Mesenchymal stem cell (in vitro differentiated cells and primary cell): ENCODE data around the gene TBPL1.

Experiments
- DNase-seq: peaks from one replicate; pipeline ENCODE4 v3.0.0-alpha.2; 2013
- H2AFZ ChIP-seq: one replicate; pipeline ENCODE4 v1.6.1; 2013; ENCODE audit warnings: low read depth, mild to moderate bottlenecking, control low read depth, inconsistent platforms, low read length, moderate library complexity
- H2AK5ac ChIP-seq: 2 replicates; pipeline ENCODE4 v1.6.1; 2013; ENCODE audit warnings: low read length, moderate library complexity, mild to moderate bottlenecking, inconsistent platforms; ENCODE audit not compliant: severe bottlenecking
- H2BK120ac ChIP-seq: one replicate; pipeline ENCODE4 v1.6.1; 2013; ENCODE audit warnings: low read depth, mild to moderate bottlenecking, inconsistent platforms, low read length, moderate library complexity
- H2BK12ac ChIP-seq, 2 experiments: one replicate each; pipeline ENCODE4 v1.6.1; 2013; ENCODE audit warnings: inconsistent platforms in 2 of 2, low read length in 2 of 2, mild to moderate bottlenecking in 2 of 2, moderate library complexity in 2 of 2, control low read depth in 1 of 2
- H2BK15ac ChIP-seq: one replicate; pipeline ENCODE4 v1.6.1; 2013; ENCODE audit warnings: mild to moderate bottlenecking, low read depth, inconsistent platforms; ENCODE audit not compliant: poor library complexity, severe bottlenecking
- H2BK5ac ChIP-seq: 2 replicates; pipeline ENCODE4 v1.6.1; 2013; ENCODE audit warnings: low read depth, mild to moderate bottlenecking, low read length, control low read depth, inconsistent platforms; ENCODE audit not compliant: poor library complexity, severe bottlenecking
- H3K14ac ChIP-seq, 2 experiments: one replicate each; pipeline ENCODE4 v1.6.1; 2013; ENCODE audit warnings: inconsistent platforms in 2 of 2, low read length in 2 of 2, control low read depth in 1 of 2, mild to moderate bottlenecking in 1 of 2, moderate library complexity in 1 of 2
- H3K18ac ChIP-seq, 2 experiments: one replicate each; pipeline ENCODE4 v1.6.1; 2013; ENCODE audit warnings: inconsistent platforms in 2 of 2, low read length in 2 of 2, control low read depth in 1 of 2, low read depth in 1 of 2, mild to moderate bottlenecking in 1 of 2
- H3K23ac ChIP-seq, 2 experiments: one replicate each; pipeline ENCODE4 v1.6.1; 2013; ENCODE audit warnings: inconsistent platforms in 2 of 2, low read length in 2 of 2, mild to moderate bottlenecking in 2 of 2, moderate library complexity in 2 of 2, control low read depth in 1 of 2
- H3K27ac ChIP-seq: 2 replicates; pipeline ENCODE4 v1.5.1; 2013; ENCODE audit warnings: mild to moderate bottlenecking, moderate library complexity, low read length, control low read depth, inconsistent platforms; ENCODE audit not compliant: poor library complexity, severe bottlenecking
- H3K27me3 ChIP-seq, 2 experiments: 2 replicates each; pipeline versions ENCODE4 v1.6.1 to v1.7.0; 2013; ENCODE audit warnings: low read length in 2 of 2, mild to moderate bottlenecking in 2 of 2, moderate library complexity in 2 of 2, control low read depth in 1 of 2, inconsistent platforms in 1 of 2; ENCODE audit not compliant: control insufficient read depth in 1 of 2, insufficient read depth in 1 of 2
- H3K36me3 ChIP-seq, 2 experiments: 2 replicates each; pipeline versions ENCODE4 v1.6.1 to v1.7.0; 2013; ENCODE audit warnings: low read length in 2 of 2, control low read depth in 1 of 2, inconsistent platforms in 1 of 2, low read depth in 1 of 2, mild to moderate bottlenecking in 1 of 2; ENCODE audit not compliant: insufficient read depth in 2 of 2, control insufficient read depth in 1 of 2
- H3K4ac ChIP-seq, 2 experiments: one replicate each; pipeline ENCODE4 v1.6.1; 2013; ENCODE audit warnings: inconsistent platforms in 2 of 2, low read length in 2 of 2, mild to moderate bottlenecking in 2 of 2, moderate library complexity in 2 of 2, control low read depth in 1 of 2, low read depth in 1 of 2
- H3K4me1 ChIP-seq: 2 replicates; pipeline ENCODE4 v1.6.1; 2013; ENCODE audit warnings: low read depth, low read length, control low read depth; ENCODE audit not compliant: control insufficient read depth, insufficient read depth
- H3K4me2 ChIP-seq: 2 replicates; pipeline ENCODE4 v1.6.1; 2013; ENCODE audit warnings: low read length, mild to moderate bottlenecking, inconsistent platforms; ENCODE audit not compliant: poor library complexity, severe bottlenecking
- H3K4me3 ChIP-seq, 2 experiments: 2 replicates each; pipeline versions ENCODE4 v1.5.1 to v1.7.0; 2013; ENCODE audit warnings: low read length in 2 of 2, mild to moderate bottlenecking in 2 of 2, control low read depth in 1 of 2, low read depth in 1 of 2; ENCODE audit not compliant: insufficient read depth in 1 of 2
- H3K79me1 ChIP-seq: replicated peaks from 2 replicates; pipeline ENCODE4 v1.6.1; 2013; ENCODE audit warnings: mild to moderate bottlenecking, control low read depth, low read length, inconsistent platforms; ENCODE audit not compliant: poor library complexity, severe bottlenecking
- H3K9ac ChIP-seq: 2 replicates; pipeline ENCODE4 v1.7.0; 2013; ENCODE audit warnings: mild to moderate bottlenecking, low read length, moderate library complexity
- H3K9me3 ChIP-seq: 2 replicates; pipeline ENCODE4 v1.7.0; 2013; ENCODE audit warnings: mild to moderate bottlenecking, low read length; ENCODE audit not compliant: control insufficient read depth
- H4K8ac ChIP-seq: one replicate; pipeline ENCODE4 v1.6.1; 2013; ENCODE audit warnings: inconsistent platforms, mild to moderate bottlenecking, low read length, moderate library complexity
- H4K91ac ChIP-seq: one replicate; pipeline ENCODE4 v1.6.1; 2013; ENCODE audit warnings: mild to moderate bottlenecking, low read length, inconsistent platforms
- WGBS: methylation state at CpG from one replicate; pipeline ENCODE4 v1.1.7; 2013; ENCODE audit warnings: mixed read lengths; 5-methylcytosine and 5-hydroxymethylcytosine counted together

TBPL1 gene

GRCh38 chr6:133938533-133938932, 14.5 kb upstream of the TBPL1 start:
- no peak overlapping the region for H3K27ac ChIP-seq
- H2BK120ac ChIP-seq: no peak overlapping the region
- H3K9me3 ChIP-seq: peaks cover 4% of the 10 kb centered on the region
- H3K4me2 ChIP-seq: no peak overlapping the region
- H3K79me1 ChIP-seq: no peaks in the 10 kb centered on the region
- H3K4ac ChIP-seq: no peak overlapping the region
- H4K91ac ChIP-seq: no peak overlapping the region
- no peak overlapping the region for H4K8ac ChIP-seq
- no peak for DNase-seq
- H3K27me3 ChIP-seq: no peaks in the 10 kb centered on the region
- H3K18ac ChIP-seq: no peak overlapping the region
- no peak overlapping the region for H3K14ac ChIP-seq
- no peak overlapping the region for H2AK5ac ChIP-seq
- no peaks in the 10 kb centered on the region for H3K4me1 ChIP-seq
- H2BK5ac ChIP-seq: no peak overlapping the region
- H2BK12ac ChIP-seq: no peak overlapping the region
- no peak overlapping the region for H2AFZ ChIP-seq
- H3K4me3 ChIP-seq: no peak overlapping the region
- 100% methylated on average over 1 of the region's 1 CpG for WGBS
- no peak overlapping the region for H3K23ac ChIP-seq
- no peak overlapping the region for H2BK15ac ChIP-seq
- no peaks in the 10 kb centered on the region for H3K36me3 ChIP-seq
- H3K9ac ChIP-seq: no peak overlapping the region

GRCh38 chr6:133939778-133940667, 13.0 kb upstream of the TBPL1 start:
- Histone ChIP-seq H3K23ac (no peak overlapping the region), H3K4me3 (no peak overlapping the region), H2BK5ac (no peak overlapping the region), H4K8ac (no peak overlapping the region), H3K4ac (no peak overlapping the region), H3K4me2 (no peak overlapping the region), H3K79me1 (no peaks in the 10 kb centered on the region), H2BK12ac (no peak overlapping the region), H3K18ac (no peak overlapping the region), H2AFZ (no peak overlapping the region), H4K91ac (no peak overlapping the region), H2AK5ac (no peak overlapping the region), H3K27ac (no peak overlapping the region), H3K9ac (no peak overlapping the region), H3K36me3 (no peaks in the 10 kb centered on the region), H2BK120ac (no peak overlapping the region), H2BK15ac (no peak overlapping the region), H3K9me3 (peaks cover 4% of the 10 kb centered on the region), H3K27me3 (no peaks in the 10 kb centered on the region), H3K4me1 (no peaks in the 10 kb centered on the region), H3K14ac (no peak overlapping the region)
- 83% methylated on average over 6 of the region's 8 CpGs for WGBS
- DNase-seq: no peak

- Histone ChIP-seq H2AFZ (no peak overlapping the region), H3K9ac (no peak overlapping the region), H3K27ac (no peak overlapping the region), H3K4me2 (no peak overlapping the region), H3K23ac (no peak overlapping the region), H3K79me1 (no peaks in the 10 kb centered on the region), H2BK120ac (no peak overlapping the region), H3K14ac (no peak overlapping the region), H4K91ac (no peak overlapping the region), H2BK5ac (no peak overlapping the region), H3K9me3 (no peaks in the 10 kb centered on the region), H2AK5ac (no peak overlapping the region), H3K27me3 (no peaks in the 10 kb centered on the region), H2BK12ac (no peak overlapping the region), H2BK15ac (no peak overlapping the region), H3K4me1 (no peaks in the 10 kb centered on the region), H3K18ac (no peak overlapping the region), H3K36me3 (no peaks in the 10 kb centered on the region), H3K4me3 (no peak overlapping the region), H4K8ac (no peak overlapping the region), H3K4ac (no peak overlapping the region)
- DNase-seq: peak; percentile 28
- WGBS: 83% methylated on average over 1 of the region's 3 CpGs
Measured at GRCh38 chr6:133945158-133945557, 7.9 kb upstream of the TBPL1 start.

- Histone ChIP-seq H2BK120ac (no peak overlapping the region), H3K4me2 (no peak overlapping the region), H2BK5ac (no peak overlapping the region), H4K91ac (no peak overlapping the region), H3K9ac (no peak overlapping the region), H3K27ac (no peak overlapping the region), H2AFZ (no peak overlapping the region), H2AK5ac (no peak overlapping the region), H4K8ac (no peak overlapping the region), H3K79me1 (no peaks in the 10 kb centered on the region), H3K14ac (no peak overlapping the region), H2BK15ac (no peak overlapping the region), H3K9me3 (no peaks in the 10 kb centered on the region), H3K18ac (no peak overlapping the region), H3K27me3 (no peaks in the 10 kb centered on the region), H3K23ac (no peak overlapping the region), H2BK12ac (no peak overlapping the region), H3K4me1 (no peaks in the 10 kb centered on the region), H3K36me3 (no peaks in the 10 kb centered on the region), H3K4ac (no peak overlapping the region), H3K4me3 (no peak overlapping the region)
- 100% methylated on average over 1 of the region's 1 CpG for WGBS
- DNase-seq: no peak
Measured at GRCh38 chr6:133947302-133947900, 5.6 kb upstream of the TBPL1 start.
